ENCODE results near the gene CWF19L2.
"Not testable (repeated sequence)": the region's sequence is repeated elsewhere in the genome, so short reads cannot be mapped to it uniquely, and the experiment has no call there.

Gene CWF19L2

DNA sequence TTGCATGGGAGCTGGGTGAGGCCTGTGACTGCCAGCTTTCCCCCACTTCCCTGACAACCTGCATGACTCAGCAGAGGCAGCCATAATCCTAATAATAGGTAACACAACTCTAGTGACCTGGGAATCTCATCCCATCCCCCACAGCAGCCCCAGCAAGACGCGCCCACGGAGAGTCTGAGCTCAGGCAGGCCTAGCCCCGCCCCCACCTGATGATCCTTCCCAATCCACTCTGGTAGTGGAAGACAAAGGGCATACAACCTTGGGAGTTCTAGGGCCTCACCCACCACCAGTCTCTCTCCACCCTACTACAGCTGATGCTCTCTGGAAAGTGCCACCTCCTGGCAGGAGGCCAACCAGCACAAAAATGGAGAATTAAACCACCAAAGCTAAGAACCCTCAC, 60.3 kb downstream of the CWF19L2 start:
- no peak for DNase-seq (ENCODE audit: low read depth)
- H3K4me3 ChIP-seq (ENCODE audit: low read depth, low read length) = no peak overlapping the region
- TF ChIP-seq, protein P1, sequence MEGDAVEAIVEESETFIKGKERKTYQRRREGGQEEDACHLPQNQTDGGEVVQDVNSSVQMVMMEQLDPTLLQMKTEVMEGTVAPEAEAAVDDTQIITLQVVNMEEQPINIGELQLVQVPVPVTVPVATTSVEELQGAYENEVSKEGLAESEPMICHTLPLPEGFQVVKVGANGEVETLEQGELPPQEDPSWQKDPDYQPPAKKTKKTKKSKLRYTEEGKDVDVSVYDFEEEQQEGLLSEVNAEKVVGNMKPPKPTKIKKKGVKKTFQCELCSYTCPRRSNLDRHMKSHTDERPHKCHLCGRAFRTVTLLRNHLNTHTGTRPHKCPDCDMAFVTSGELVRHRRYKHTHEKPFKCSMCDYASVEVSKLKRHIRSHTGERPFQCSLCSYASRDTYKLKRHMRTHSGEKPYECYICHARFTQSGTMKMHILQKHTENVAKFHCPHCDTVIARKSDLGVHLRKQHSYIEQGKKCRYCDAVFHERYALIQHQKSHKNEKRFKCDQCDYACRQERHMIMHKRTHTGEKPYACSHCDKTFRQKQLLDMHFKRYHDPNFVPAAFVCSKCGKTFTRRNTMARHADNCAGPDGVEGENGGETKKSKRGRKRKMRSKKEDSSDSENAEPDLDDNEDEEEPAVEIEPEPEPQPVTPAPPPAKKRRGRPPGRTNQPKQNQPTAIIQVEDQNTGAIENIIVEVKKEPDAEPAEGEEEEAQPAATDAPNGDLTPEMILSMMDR (IDR thresholded peaks at IDR 0.05; ENCODE audit: control insufficient read depth, extremely low read depth, insufficient read depth) = no peak

DNA sequence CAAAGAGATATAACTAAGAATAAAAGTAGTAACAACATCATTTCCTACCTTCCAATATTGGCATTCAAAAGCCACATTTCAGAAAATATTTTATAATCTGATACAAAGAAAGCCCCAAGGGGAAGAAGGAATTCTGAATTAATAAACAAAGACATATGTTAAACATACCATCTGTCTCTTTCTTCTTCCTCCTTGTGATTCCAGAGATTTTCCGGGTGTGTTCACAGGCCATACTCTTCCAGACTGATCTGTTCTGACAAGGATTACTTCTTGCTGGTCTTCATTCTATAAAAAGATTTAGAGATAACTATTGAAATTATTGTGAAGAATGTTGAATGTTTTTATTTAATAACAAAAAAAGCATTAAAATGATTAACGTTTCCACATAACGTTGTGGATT, 65.0 kb downstream of the CWF19L2 start:
- H3K4me3 ChIP-seq (ENCODE audit: low read depth, low read length) = no peak overlapping the region
- no peak for DNase-seq (ENCODE audit: low read depth)

DNA sequence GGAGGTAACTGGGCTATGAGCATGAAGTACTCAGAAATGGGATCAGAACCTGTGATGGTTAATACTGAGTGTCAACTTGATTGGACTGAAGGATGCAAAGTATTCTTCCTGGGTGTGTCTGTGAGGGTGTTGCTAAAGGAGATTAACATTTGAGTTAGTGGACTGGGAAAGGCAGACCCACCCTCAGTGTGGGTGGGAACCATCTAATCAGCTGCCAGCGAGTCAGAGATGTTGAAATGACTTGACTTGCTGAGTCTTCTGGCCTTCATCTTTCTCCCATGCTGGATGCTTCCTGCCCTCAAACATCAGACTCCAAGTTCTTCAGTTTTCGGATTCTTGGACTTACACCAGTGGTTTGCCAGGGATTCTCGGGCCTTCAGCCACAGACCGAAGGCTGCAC, 66.9 kb downstream of the CWF19L2 start:
- not testable (repeated sequence) for DNase-seq (ENCODE audit: low read depth); H3K4me3 ChIP-seq (ENCODE audit: low read depth, low read length)

More for the DNA sequence above, 65.0 kb downstream of the CWF19L2 start:
- TF ChIP-seq, protein P1 (IDR thresholded peaks at IDR 0.05; ENCODE audit: control insufficient read depth, extremely low read depth, insufficient read depth) = no peak

DNA sequence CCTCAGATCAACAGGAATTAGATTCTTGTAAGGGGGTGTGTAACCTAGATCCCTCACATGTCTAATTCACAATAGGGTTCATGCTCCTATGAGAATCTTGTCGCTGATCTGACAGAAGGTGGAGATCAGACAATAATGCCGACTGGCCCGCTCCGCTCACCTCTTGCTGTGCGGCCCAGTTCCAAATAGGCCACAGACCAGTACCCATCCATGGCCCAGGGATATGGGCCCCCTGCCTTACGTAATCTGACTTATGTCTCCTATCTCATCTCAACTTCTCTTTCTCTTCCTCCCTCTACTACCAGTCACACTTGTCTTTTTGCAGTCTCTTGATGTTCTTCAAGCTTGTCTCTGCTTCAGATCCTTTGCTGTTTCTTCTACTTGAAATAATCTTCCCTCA, 70.0 kb downstream of the CWF19L2 start:
- no peak for DNase-seq (ENCODE audit: low read depth)
- H3K4me3 ChIP-seq (ENCODE audit: low read depth, low read length) = no peak overlapping the region
- TF ChIP-seq, protein P1 (IDR thresholded peaks at IDR 0.05; ENCODE audit: control insufficient read depth, extremely low read depth, insufficient read depth) = no peak

DNA sequence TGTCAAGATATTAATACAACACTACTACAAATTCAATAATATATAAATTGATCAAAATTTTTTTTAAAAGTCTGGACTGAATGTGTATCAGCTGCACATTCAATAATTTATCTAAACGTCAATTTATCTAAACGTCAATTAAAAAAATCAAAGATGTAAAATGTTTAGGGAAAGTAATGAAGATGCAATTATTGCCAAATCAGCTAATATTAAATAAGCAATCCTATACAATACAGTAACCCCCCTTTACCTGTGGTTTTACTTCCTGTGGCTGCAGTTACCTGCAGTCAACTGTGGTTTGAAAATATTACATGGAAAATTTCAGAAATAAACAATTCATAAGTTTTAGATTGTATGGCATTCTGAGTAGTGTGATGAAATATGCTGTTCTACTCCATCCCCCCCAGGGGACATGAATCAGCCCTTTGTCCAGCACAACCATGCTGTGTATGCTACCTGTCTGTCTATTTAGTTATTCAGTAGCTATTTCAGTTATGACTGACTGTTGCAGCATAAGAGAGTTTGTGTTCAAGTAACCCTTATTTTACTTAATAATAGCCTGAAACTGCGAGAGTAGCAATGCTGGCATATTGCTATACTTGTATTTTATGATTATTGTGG, 72.2 kb downstream of the CWF19L2 start:
- no peak for DNase-seq (ENCODE audit: low read depth)
- TF ChIP-seq, protein P1 (IDR thresholded peaks at IDR 0.05; ENCODE audit: control insufficient read depth, extremely low read depth, insufficient read depth) = no peak
- no peak overlapping the region for H3K4me3 ChIP-seq (ENCODE audit: low read depth, low read length)

DNA sequence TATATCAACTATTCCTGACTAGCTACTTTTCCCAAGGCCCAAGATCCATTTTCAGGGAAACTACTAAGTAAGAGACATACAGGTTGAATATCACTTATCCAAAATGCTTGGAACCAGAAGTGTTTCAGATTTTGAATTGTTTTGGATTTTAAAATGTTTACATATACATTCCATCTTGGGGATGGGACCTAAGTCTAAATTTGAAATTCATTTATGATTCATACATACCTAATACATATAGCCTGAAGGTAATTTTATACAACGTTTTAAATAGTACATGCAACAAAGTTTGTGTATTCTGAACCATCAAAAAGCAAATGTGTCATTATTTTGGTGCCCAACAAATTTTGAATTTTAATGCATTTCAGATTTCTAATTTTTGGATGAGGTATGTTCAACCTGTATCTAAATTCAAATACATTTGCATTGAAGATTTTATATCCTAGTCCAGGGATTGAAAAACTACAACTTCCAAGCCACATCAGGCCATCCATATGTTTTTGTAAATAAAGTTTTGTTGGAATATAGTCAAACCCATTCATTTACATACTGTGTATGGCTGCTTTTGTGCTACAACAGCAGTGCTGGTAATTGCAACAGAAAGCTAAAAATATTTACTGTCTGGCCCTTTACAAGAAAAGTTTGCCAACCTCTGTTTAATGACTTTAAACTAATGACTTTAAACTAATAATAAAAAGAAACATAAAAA, 73.3 kb downstream of the CWF19L2 start:
- TF ChIP-seq, protein P1 (IDR thresholded peaks at IDR 0.05; ENCODE audit: control insufficient read depth, extremely low read depth, insufficient read depth) = no peak

DNA sequence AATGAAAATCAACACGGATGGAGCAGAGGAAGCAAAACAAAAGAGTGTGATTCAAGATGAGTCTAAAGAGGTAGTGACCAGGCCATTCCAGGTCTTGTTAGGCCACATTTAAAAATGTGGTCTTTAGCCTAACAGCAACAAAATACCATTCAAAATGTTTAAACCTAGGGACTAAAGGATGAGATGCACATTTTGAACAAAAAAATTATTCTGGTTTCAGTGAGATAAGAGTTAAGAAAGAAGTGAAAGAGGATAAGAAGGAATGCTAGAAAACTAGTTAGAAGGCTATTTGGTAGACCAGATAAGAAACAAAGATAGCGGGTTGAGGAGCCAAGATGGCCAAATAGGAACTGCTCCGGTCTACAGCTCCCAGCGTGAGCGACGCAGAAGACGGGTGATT, 85.2 kb downstream of the CWF19L2 start:
- no peak for DNase-seq (ENCODE audit: low read depth)
- TF ChIP-seq, protein P1 (IDR thresholded peaks at IDR 0.05; ENCODE audit: control insufficient read depth, extremely low read depth, insufficient read depth) = no peak
- H3K4me3 ChIP-seq (ENCODE audit: low read depth, low read length) = no peak overlapping the region

More for the DNA sequence above, 73.3 kb downstream of the CWF19L2 start:
- DNase-seq (ENCODE audit: low read depth) = no peak
- H3K4me3 ChIP-seq (ENCODE audit: low read depth, low read length) = no peak overlapping the region

All from LNCaP clone FGC (cell line).